K562 (cell line): ENCODE results near the gene MAGI2. TPM values are rescaled to one million over a fixed set of nuclear protein-coding genes. Genes with fewer than 3 reads are reported as not detected.

Source experiments
- ATAC-seq: fragments of 200-7000 bp; cut with Tn5 transposase; 3 replicates; pipeline ENCODE4 v1.9.1; 2020; ENCODE audit warnings: moderate library complexity
- BruUV-seq: library from RNA; stranded (reverse); fragments of 400-500 nt; replicated peaks from 2 replicates; lab custom pipeline; 2021; lab: Mats Ljungman, UMichigan
- CTCF ChIA-PET: fragments of 300-600 bp; formaldehyde crosslinking; extraction: SDS; loops from one replicate; lab custom pipeline; 2021; ENCODE audit warnings: low intra/inter-chr PET ratio; lab: Yijun Ruan, JAX
- POLR2A ChIA-PET: fragments of 300-600, 350-650 bp; sonication (Branson Sonifier 250); formaldehyde crosslinking; extraction: SDS; loops from one replicate; lab custom pipeline; 2021; ENCODE audit warnings: antibody characterized with exemption, inconsistent platforms; lab: Yijun Ruan, JAX
- DNase-seq, 4 experiments: peaks; one replicate each; pipeline versions ENCODE4 v3.0.0 to v3.0.0-alpha.2; 2011 to 2018; ENCODE audit warnings: low spot score in 3 of 4, mixed read lengths in 3 of 4; ENCODE audit errors: extremely low read depth in 1 of 4
- FAIRE-seq: peaks from 2 replicates; lab custom pipeline; 2011; peaks lifted over from hg19 to GRCh38; lab: Jason Lieb, UNC
- H2AFZ ChIP-seq: 2 replicates; pipeline ENCODE4 v1.6.0; 2011; ENCODE audit warnings: low read depth, low read length, control low read depth, inconsistent platforms
- H3K27ac ChIP-seq: fragments of 200-600 bp; 3 replicates; pipeline ENCODE4 v1.8.0; 2011; ENCODE audit warnings: low read depth, mild to moderate bottlenecking, control low read depth, inconsistent platforms, low read length, moderate library complexity, mixed read lengths; ENCODE audit errors: extremely low read depth
- H3K27me3 ChIP-seq, 2 experiments: fragments of 300-600 bp in 1 of 2; 2 replicates in 1 of 2; 3 replicates in 1 of 2; pipeline versions ENCODE4 v1.6.0 to v1.8.0; 2011; ENCODE audit warnings: inconsistent platforms in 2 of 2, low read length in 2 of 2, mild to moderate bottlenecking in 1 of 2, mixed read lengths in 1 of 2, moderate library complexity in 1 of 2; ENCODE audit not compliant: control insufficient read depth in 2 of 2, insufficient read depth in 2 of 2
- H3K36me3 ChIP-seq: fragments of 300-600 bp; 3 replicates; pipeline ENCODE4 v1.8.0; 2011; ENCODE audit warnings: mild to moderate bottlenecking, low read length, inconsistent platforms; ENCODE audit not compliant: control insufficient read depth, insufficient read depth
- H3K4me1 ChIP-seq, 2 experiments: fragments of 200-600 bp in 1 of 2; replicated peaks in 1 of 2; 2 replicates in 1 of 2; 3 replicates in 1 of 2; pipeline versions ENCODE4 v1.5.1 to v1.8.0; 2011; ENCODE audit warnings: inconsistent platforms in 2 of 2, low read length in 2 of 2, mild to moderate bottlenecking in 1 of 2, mixed read lengths in 1 of 2, moderate library complexity in 1 of 2; ENCODE audit not compliant: control insufficient read depth in 2 of 2, insufficient read depth in 2 of 2
- H3K4me2 ChIP-seq: 2 replicates; pipeline ENCODE4 v1.6.1; 2011; ENCODE audit warnings: low read length, control low read depth, inconsistent platforms, mixed read lengths; ENCODE audit not compliant: insufficient read depth
- H3K4me3 ChIP-seq: fragments of 200-600 bp; sonication (generic), shearing (Covaris generic); 2 replicates; pipeline ENCODE4 v1.5.1; 2016; ENCODE audit warnings: control low read depth, inconsistent platforms
- H3K79me2 ChIP-seq: fragments of 200-600 bp; 3 replicates; pipeline ENCODE4 v1.8.0; 2011; ENCODE audit warnings: low read length, inconsistent platforms; ENCODE audit not compliant: control insufficient read depth, insufficient read depth
- H3K9ac ChIP-seq, 2 experiments: 2 replicates each; pipeline versions ENCODE4 v1.6.0 to v1.6.1; 2011; ENCODE audit warnings: low read depth in 2 of 2, low read length in 2 of 2, control low read depth in 1 of 2, inconsistent platforms in 1 of 2, mild to moderate bottlenecking in 1 of 2, mixed read lengths in 1 of 2; ENCODE audit not compliant: insufficient read depth in 1 of 2
- H3K9me1 ChIP-seq: one replicate; pipeline ENCODE4 v1.6.0; 2011; ENCODE audit warnings: inconsistent platforms, mild to moderate bottlenecking, low read length, moderate library complexity; ENCODE audit not compliant: control insufficient read depth, insufficient read depth
- H3K9me3 ChIP-seq: replicated peaks from 2 replicates; pipeline ENCODE4 v1.5.1; 2011; ENCODE audit warnings: low read depth, low read length, inconsistent platforms; ENCODE audit not compliant: control insufficient read depth, insufficient read depth
- H4K20me1 ChIP-seq: replicated peaks from 2 replicates; pipeline ENCODE4 v1.6.1; 2011; ENCODE audit warnings: low read length, inconsistent platforms, mixed read lengths; ENCODE audit not compliant: control insufficient read depth, insufficient read depth
- AFF1 ChIP-seq, 2 experiments: fragments of 450-650 bp; IDR thresholded peaks; 2 replicates each; pipeline ENCODE4 v1.6.1; 2018; ENCODE audit warnings: mild to moderate bottlenecking in 2 of 2, low read depth in 1 of 2; ENCODE audit not compliant: partially characterized antibody in 2 of 2
- CBX2 ChIP-seq: fragments of 200-600 bp; sonication (generic); IDR thresholded peaks from one replicate; pipeline ENCODE4 v1.6.1; 2012; ENCODE audit warnings: mild to moderate bottlenecking, low read length, inconsistent platforms; ENCODE audit not compliant: insufficient read depth, poor library complexity, severe bottlenecking
- CEBPB ChIP-seq: fragments of 450-650 bp; IDR thresholded peaks from 2 replicates; pipeline ENCODE4 v1.6.1; 2016; ENCODE audit warnings: missing genetic modification characterization, missing compliant biosample characterization
- CREB3L1 ChIP-seq: fragments of 450-650 bp; IDR thresholded peaks from 2 replicates; pipeline ENCODE4 v1.6.1; 2014; ENCODE audit warnings: low read depth, mild to moderate bottlenecking, moderate library complexity, borderline replicate concordance
- FUS ChIP-seq: fragments of 200-400 bp; formaldehyde crosslinking; optimal IDR thresholded peaks from 2 replicates; pipeline ENCODE3; 2017; ENCODE audit warnings: low read depth, low read length
- NCOA1 ChIP-seq: fragments of 450-650 bp; IDR thresholded peaks from 2 replicates; pipeline ENCODE4 v1.6.1; 2016; ENCODE audit warnings: low read depth
- RAD51 ChIP-seq: fragments of 450-650 bp; IDR thresholded peaks from 2 replicates; pipeline ENCODE4 v1.7.1; 2016; ENCODE audit warnings: low read depth, mild to moderate bottlenecking, borderline replicate concordance
- SMARCA5 ChIP-seq: fragments of 450-650 bp; IDR thresholded peaks from 2 replicates; pipeline ENCODE4 v1.6.1; 2016
- SP1 ChIP-seq: sonication (generic); formaldehyde crosslinking; IDR thresholded peaks from 2 replicates; pipeline ENCODE4 v1.8.1; 2022; ENCODE audit warnings: mild to moderate bottlenecking, missing genetic modification reagents
- XRCC5 ChIP-seq: fragments of 200-400 bp; formaldehyde crosslinking; IDR thresholded peaks from 2 replicates; pipeline ENCODE4 v1.6.1; 2017; ENCODE audit warnings: low read depth, mild to moderate bottlenecking, low read length
- WGBS: fragments of 100-300 bp; shearing (Covaris generic); methylation state at CpG from one replicate; pipeline ENCODE4 v1.1.6; 2016; ENCODE audit warnings: low coverage, mixed read lengths; ENCODE audit not compliant: insufficient coverage; ENCODE audit errors: missing lambda C conversion rate; 5-methylcytosine and 5-hydroxymethylcytosine counted together
- in situ Hi-C: fragments of 300-500 bp; cut with MboI; formaldehyde crosslinking; loops from 4 replicates; pipeline ENCODE4 v1.15.0; 2018; ENCODE audit warnings: inconsistent platforms, mixed read lengths
- intact Hi-C: fragments of 100-400 bp; cut with micrococcal nuclease; formaldehyde crosslinking; loops from 2 replicates; pipeline ENCODE4 v1.14.2; 2022
- polyA plus RNA-seq, 8 experiments: library from polyadenylated mRNA; depleted of rRNA in 4 of 8; stranded (reverse) in 5 of 8; unstranded in 3 of 8; fragments of >200 nt; fragmentation: Nextera tagmentation in 2 of 8; fragmentation: Illumina TruSeq in 1 of 8; extraction: Ambion mirVana in 2 of 8; extraction: Trizol in 1 of 8; gene quantifications; 2 replicates each; pipeline versions ENCODE4 v1.2.1 to v1.2.3, GENCODE V29; 2011 to 2014; ENCODE audit warnings: inconsistent platforms in 1 of 8, missing spikeins in 1 of 8
- total RNA-seq, 7 experiments: library from RNA; depleted of rRNA in 6 of 7; stranded (reverse); fragments of >200 nt in 6 of 7; fragmentation: Illumina TruSeq in 2 of 7; extraction: Trizol in 2 of 7; gene quantifications; 2 replicates each; pipeline versions ENCODE4 v1.2.1 to v1.2.3, GENCODE V29; 2011 to 2021; ENCODE audit warnings: low replicate concordance in 1 of 7
- TF ChIP-seq, protein P1 (sequence below): fragments of 150-350 bp; conservative IDR thresholded peaks from 2 replicates; pipeline ENCODE4 v1.6.1; 2014; ENCODE audit warnings: low read length
- TF ChIP-seq, protein P2 (sequence below): fragments of 450-650 bp; IDR thresholded peaks from 2 replicates; pipeline ENCODE4 v1.7.1; 2018; ENCODE audit warnings: mild to moderate bottlenecking, low read depth; ENCODE audit not compliant: partially characterized antibody

The MAGI2 gene
- total and polyA plus RNA-seq, 9 of the 15 experiments (the other 6 are each of a cell fraction or from before 2014, with no cell fraction given) = 0.27 to 1.4 (median 0.70) TPM

GRCh38 chr7:78499283-78499682 lies 954.2 kb downstream of the MAGI2 start:
- in situ Hi-C loops (no loop called here), intact Hi-C loops (no loop called here)
- no peak for ATAC-seq
- no peak for FAIRE-seq
- CTCF ChIA-PET = no interaction called here
- no TSS peak for BruUV-seq
- no peaks in the 10 kb centered on the region for H4K20me1 ChIP-seq
- H3K36me3 ChIP-seq = no peaks in the 10 kb centered on the region
- H3K9me1 ChIP-seq = no peaks in the 10 kb centered on the region
- H3K4me3 ChIP-seq = no peak overlapping the region
- no peak overlapping the region for H2AFZ ChIP-seq
- no peaks in the 10 kb centered on the region for H3K27me3 ChIP-seq
- no peak overlapping the region for H3K9ac ChIP-seq
- H3K9me3 ChIP-seq = no peaks in the 10 kb centered on the region
- no peak for DNase-seq
- H3K4me1 ChIP-seq = no peaks in the 10 kb centered on the region
- H3K27ac ChIP-seq = no peak overlapping the region
- no peaks in the 10 kb centered on the region for H3K79me2 ChIP-seq
- 0% methylated on average over 2 of the region's 2 CpGs for WGBS
- POLR2A ChIA-PET = no interaction called here
- no peak overlapping the region for H3K4me2 ChIP-seq
- TF ChIP-seq XRCC5 (no peak), CBX2 (no peak), CREB3L1 (no peak), SMARCA5 (no peak), SP1 (no peak), AFF1 (IDR thresholded peaks at IDR 0.05; ENCODE audit: low read depth in 1 of 2, partially characterized antibody in 2 of 2) (no peak), CEBPB (tag) (no peak), NCOA1 (no peak), FUS (no peak), RAD51 (no peak)
- TF ChIP-seq, protein P1, sequence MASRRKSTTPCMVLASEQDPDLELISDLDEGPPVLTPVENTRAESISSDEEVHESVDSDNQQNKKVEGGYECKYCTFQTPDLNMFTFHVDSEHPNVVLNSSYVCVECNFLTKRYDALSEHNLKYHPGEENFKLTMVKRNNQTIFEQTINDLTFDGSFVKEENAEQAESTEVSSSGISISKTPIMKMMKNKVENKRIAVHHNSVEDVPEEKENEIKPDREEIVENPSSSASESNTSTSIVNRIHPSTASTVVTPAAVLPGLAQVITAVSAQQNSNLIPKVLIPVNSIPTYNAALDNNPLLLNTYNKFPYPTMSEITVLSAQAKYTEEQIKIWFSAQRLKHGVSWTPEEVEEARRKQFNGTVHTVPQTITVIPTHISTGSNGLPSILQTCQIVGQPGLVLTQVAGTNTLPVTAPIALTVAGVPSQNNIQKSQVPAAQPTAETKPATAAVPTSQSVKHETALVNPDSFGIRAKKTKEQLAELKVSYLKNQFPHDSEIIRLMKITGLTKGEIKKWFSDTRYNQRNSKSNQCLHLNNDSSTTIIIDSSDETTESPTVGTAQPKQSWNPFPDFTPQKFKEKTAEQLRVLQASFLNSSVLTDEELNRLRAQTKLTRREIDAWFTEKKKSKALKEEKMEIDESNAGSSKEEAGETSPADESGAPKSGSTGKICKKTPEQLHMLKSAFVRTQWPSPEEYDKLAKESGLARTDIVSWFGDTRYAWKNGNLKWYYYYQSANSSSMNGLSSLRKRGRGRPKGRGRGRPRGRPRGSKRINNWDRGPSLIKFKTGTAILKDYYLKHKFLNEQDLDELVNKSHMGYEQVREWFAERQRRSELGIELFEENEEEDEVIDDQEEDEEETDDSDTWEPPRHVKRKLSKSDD = no peak
- TF ChIP-seq, protein P2, sequence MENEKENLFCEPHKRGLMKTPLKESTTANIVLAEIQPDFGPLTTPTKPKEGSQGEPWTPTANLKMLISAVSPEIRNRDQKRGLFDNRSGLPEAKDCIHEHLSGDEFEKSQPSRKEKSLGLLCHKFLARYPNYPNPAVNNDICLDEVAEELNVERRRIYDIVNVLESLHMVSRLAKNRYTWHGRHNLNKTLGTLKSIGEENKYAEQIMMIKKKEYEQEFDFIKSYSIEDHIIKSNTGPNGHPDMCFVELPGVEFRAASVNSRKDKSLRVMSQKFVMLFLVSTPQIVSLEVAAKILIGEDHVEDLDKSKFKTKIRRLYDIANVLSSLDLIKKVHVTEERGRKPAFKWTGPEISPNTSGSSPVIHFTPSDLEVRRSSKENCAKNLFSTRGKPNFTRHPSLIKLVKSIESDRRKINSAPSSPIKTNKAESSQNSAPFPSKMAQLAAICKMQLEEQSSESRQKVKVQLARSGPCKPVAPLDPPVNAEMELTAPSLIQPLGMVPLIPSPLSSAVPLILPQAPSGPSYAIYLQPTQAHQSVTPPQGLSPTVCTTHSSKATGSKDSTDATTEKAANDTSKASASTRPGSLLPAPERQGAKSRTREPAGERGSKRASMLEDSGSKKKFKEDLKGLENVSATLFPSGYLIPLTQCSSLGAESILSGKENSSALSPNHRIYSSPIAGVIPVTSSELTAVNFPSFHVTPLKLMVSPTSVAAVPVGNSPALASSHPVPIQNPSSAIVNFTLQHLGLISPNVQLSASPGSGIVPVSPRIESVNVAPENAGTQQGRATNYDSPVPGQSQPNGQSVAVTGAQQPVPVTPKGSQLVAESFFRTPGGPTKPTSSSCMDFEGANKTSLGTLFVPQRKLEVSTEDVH = no peak
